ENCODE measurements around the gene LRRC72. TPM values are rescaled to one million over a fixed set of nuclear protein-coding genes. Genes with fewer than 3 reads are reported as not detected.

LRRC72 gene
- total RNA-seq, 1 donor from 2014 or later: not detected

GRCh38 chr7:16616122-16616521 lies 89.5 kb downstream of the LRRC72 start:
- intact Hi-C loops (cut with micrococcal nuclease): no loop called here

DNA sequence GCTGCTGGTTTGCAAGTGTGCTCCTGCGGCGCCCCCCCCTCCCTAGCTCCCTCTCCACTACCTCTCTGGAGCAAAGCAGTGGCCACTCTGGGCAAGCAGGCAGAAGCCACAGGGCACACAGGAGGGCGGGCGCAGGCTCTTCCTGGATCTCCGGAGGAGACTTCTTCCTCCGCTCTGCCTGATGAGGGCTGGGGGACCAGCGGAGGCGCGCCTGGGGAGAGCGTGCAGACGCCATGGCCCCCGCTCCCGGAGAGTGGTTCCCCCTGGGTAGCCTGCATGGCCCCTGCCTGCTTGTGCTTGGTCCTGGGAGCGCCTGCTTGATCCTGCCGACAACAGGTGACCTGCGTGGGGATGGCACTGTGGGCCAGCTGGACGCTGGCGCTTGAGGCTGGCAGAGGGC lies 89.9 kb downstream of the LRRC72 start:
- intact Hi-C loops (cut with micrococcal nuclease): no loop called here

- intact Hi-C loops (cut with micrococcal nuclease): loop anchor here (1.0 kb wide), 1 partner anchor 26 kb away; the partner anchor contains the start of gene BZW2
Observed at GRCh38 chr7:16619979-16620408, 93.4 kb downstream of the LRRC72 start.

DNA sequence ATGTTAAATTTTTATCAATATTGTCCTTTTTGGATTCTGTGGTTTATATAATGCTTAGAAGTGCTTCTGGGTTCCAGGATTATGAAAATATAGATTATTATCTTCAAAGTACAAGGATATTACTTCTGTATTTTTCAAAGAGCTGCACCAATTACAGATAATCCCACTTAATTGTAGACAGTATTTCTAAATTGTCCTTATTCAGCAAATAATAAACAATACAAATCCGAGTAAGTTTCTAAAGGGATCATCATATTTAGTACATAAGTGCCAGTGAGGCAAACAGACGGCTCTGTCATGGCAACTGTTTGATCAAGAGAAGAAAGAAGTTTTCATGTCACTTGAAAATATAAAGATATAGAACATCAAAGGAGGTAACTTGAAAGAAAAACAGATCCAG lies 99.8 kb downstream of the LRRC72 start:
- intact Hi-C loops (cut with micrococcal nuclease): no loop called here

DNA sequence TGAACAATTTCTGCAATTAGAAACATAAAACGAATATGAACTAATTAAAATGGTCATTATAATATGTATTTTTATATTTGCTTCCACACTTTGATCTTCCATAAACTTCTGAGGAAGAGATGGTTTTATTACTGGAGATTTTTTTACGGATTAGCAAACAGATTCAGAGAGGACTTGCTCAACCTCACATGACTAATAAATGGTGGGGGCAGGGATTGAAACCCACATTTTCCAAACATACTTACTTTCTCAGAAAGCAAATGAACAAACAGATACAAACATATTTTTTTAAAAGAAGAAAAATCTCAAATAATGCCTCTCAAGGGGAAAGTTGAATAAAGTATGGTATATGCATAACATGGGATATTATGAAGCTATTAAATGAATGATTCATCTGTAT lies 100.6 kb downstream of the LRRC72 start:
- intact Hi-C loops (cut with micrococcal nuclease): no loop called here

DNA sequence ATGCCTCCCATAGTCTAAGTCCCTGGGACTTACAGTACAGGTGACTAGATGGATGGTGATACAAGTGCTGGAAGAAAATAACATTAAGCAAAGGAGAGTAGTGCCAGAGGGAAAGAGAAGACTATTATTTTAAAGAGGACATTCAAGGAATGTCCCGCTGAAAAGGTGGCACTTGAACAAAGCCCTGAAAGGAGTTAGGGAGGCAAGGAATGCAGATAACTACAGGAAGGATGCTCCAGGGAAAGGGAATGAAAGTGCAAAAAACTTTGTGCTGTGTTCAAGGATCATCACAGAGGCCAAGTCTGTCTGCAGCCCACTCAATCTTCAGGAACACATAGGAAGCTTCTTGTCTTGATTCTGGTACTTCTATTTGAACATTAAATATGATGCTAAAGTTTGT lies 104.0 kb downstream of the LRRC72 start:
- intact Hi-C loops (cut with micrococcal nuclease): no loop called here

Other genes with a start within 250 kb of the LRRC72 start
- gene CRPPA, start 105.3 kb upstream of the LRRC72 start, total RNA-seq: 0.63 and 1.1 TPM in 2 replicates
- gene SOSTDC1, start 61.1 kb upstream of the LRRC72 start, total RNA-seq: not detected in 2 replicates
- 7.7 and 8.5 TPM in 2 replicates for gene ANKMY2, start 118.9 kb downstream of the LRRC72 start, total RNA-seq
- 44.5 and 45.3 TPM in 2 replicates for gene BZW2, start 119.4 kb downstream of the LRRC72 start, total RNA-seq
- 0.61 and 0.68 TPM in 2 replicates for gene TSPAN13, start 226.9 kb downstream of the LRRC72 start, total RNA-seq